Esophagus muscularis mucosa (tissue), 2 donors: ENCODE data around the gene ALDH1A3.

ENCODE experiments used
- EP300 ChIP-seq: sonication (generic); formaldehyde crosslinking; IDR thresholded peaks from one replicate; pipeline ENCODE4 v1.6.1; 2017; ENCODE audit warnings: antibody characterized with exemption
- POLR2A ChIP-seq: fragments of 450-650 bp; IDR thresholded peaks from one replicate; pipeline ENCODE4 v1.6.1; 2017; ENCODE audit warnings: antibody characterized with exemption, moderate library complexity, mild to moderate bottlenecking, low read depth

DNA sequence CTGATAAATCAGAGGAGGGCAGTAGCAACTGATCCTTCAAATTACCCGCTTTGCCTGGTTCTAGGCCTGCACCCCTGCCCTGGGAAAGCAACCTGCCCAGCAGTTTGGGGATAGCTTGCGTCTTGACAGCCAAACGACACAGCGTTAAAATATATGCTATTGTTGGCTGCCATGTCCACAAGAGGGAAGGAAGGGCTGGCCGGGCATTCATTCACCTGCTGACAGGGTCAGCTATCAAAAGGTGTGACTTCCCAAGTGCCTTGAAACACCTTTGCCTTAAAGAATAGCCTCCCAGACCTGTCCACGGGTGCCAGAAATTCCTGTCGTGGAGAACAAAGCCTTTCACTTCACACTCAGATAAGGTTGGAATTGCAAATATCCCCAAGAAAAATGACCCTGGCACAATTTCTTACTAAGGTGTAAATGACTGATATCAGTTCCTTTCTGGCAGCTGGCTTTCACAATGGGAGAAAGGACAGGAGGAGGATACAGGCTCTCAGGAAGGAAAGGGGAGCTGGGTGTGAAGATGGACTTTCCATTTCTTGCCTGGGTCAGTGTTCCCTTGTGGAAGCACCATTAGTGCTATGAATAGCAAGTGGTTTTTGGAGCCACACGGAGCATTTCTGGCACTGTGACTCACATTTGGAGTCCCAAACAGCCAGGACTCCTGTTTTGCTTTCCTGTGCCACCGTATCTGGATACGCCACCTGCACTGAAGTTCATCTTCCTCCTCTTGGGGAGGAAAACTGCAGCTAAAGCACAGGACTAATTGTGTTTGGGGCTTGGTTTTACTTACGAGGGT, 19.2 kb downstream of the ALDH1A3 start:
- TF ChIP-seq EP300 (no peak), POLR2A (no peak)
